Spleen (tissue), 11 donors: ENCODE measurements around the gene PTPRM. TPM values are rescaled to one million over a fixed set of nuclear protein-coding genes. Genes with fewer than 3 reads are reported as not detected.

Source experiments
- DNase-seq: peaks from one replicate; pipeline ENCODE4 v3.0.0-alpha.2; 2020
- H3K27ac ChIP-seq, 8 donors: fragments of 200-600 bp; sonication (generic) in 7 of 8; 1 replicate in 4 of 8; 2 replicates in 4 of 8; pipeline versions ENCODE4 v1.5.0 to v1.8.0; 2016 to 2021; ENCODE audit warnings: inconsistent platforms in 4 of 8, mild to moderate bottlenecking in 4 of 8, moderate library complexity in 1 of 8
- H3K27me3 ChIP-seq, 7 donors: fragments of 200-600 bp; sonication (generic) in 6 of 7; replicated peaks in 1 of 7; 1 replicate in 4 of 7; 2 replicates in 3 of 7; pipeline versions ENCODE4 v1.5.0 to v1.8.0; 2016 to 2021; ENCODE audit warnings: inconsistent platforms in 3 of 7, mild to moderate bottlenecking in 1 of 7
- H3K36me3 ChIP-seq, 6 donors: fragments of 200-600 bp; sonication (generic) in 5 of 6; 1 replicate in 4 of 6; 2 replicates in 2 of 6; pipeline versions ENCODE4 v1.5.0 to v1.8.0; 2016 to 2021; ENCODE audit warnings: inconsistent platforms in 2 of 6
- H3K4me1 ChIP-seq, 6 donors: fragments of 200-600 bp; sonication (generic) in 5 of 6; 1 replicate in 3 of 6; 2 replicates in 3 of 6; pipeline versions ENCODE4 v1.5.0 to v1.8.0; 2016 to 2021; ENCODE audit warnings: inconsistent platforms in 3 of 6
- H3K4me3 ChIP-seq, 8 donors: fragments of 200-600 bp; sonication (generic) in 7 of 8; 1 replicate in 4 of 8; 2 replicates in 4 of 8; pipeline versions ENCODE4 v1.5.0 to v1.8.0; 2016 to 2021; ENCODE audit warnings: inconsistent platforms in 4 of 8, mild to moderate bottlenecking in 4 of 8, moderate library complexity in 2 of 8
- H3K9me3 ChIP-seq, 8 donors: fragments of 200-600 bp; sonication (generic) in 7 of 8; 1 replicate in 4 of 8; 2 replicates in 4 of 8; pipeline versions ENCODE4 v1.5.0 to v1.8.0; 2016 to 2021; ENCODE audit warnings: inconsistent platforms in 4 of 8
- POLR2A ChIP-seq, 3 donors: fragments of 450-650 bp; IDR thresholded peaks; one replicate each; pipeline ENCODE4 v1.5.1; 2017; ENCODE audit warnings: antibody characterized with exemption in 3 of 3, mild to moderate bottlenecking in 1 of 3
- POLR2AphosphoS5 ChIP-seq, 3 donors: sonication (generic); formaldehyde crosslinking; IDR thresholded peaks; one replicate each; pipeline ENCODE4 v1.5.1; 2017; ENCODE audit warnings: antibody characterized with exemption in 3 of 3
- WGBS, 5 donors: extraction: QIAGEN DNeasy Blood & Tissue Kit in 3 of 5; methylation state at CpG; one replicate each; pipeline versions ENCODE4 v1.1.5 to v1.1.7; 2013 to 2018; 5-methylcytosine and 5-hydroxymethylcytosine counted together
- intact Hi-C: fragments of 100-400 bp; cut with DNase I; formaldehyde crosslinking; loops from one replicate; pipeline ENCODE4 v1.15.0; 2023; ENCODE audit warnings: low total_unique reads
- polyA plus RNA-seq, 3 donors: library from polyadenylated mRNA; stranded (reverse); fragments of 200-250 nt; gene quantifications; one replicate each; pipeline ENCODE4 v1.2.1, GENCODE V29; 2013
- total RNA-seq, 7 donors: library from RNA; depleted of rRNA in 3 of 7; stranded (reverse); fragments of >200 nt in 3 of 7; fragmentation: NEBNext Ultra II Directional in 4 of 7; extraction: Animal tissue kit (Norgen Biotek cat#: 25700) in 4 of 7; gene quantifications; one replicate each; pipeline versions ENCODE4 v1.1.0 to v1.2.1, GENCODE V29; 2016 to 2021
- TF ChIP-seq, protein P1 (sequence below), 11 experiments: fragments of 200-600 bp in 7 of 11; fragments of 450-650 bp in 4 of 11; sonication (generic) in 4 of 11; IDR thresholded peaks in 8 of 11; conservative IDR thresholded peaks in 3 of 11; 1 replicate in 7 of 11; 2 replicates in 4 of 11; pipeline versions ENCODE4 v1.4.0 to v1.8.0; 2016 to 2021; ENCODE audit warnings: antibody characterized with exemption in 11 of 11, inconsistent platforms in 4 of 11, mild to moderate bottlenecking in 1 of 11
- donor health status: healthy with polysubstance abuse.
- donor health status: DM: no; HTN: no; CAD: no; lungs with moderate emphysema.
- donor health status: DM: no; HTN: no; CAD: no.
- donor health status: Bipolar disorder and iron deficiency.
- donor health status: healthy.
- donor health status: DM: no; HTN: no; CAD: no.
- donor health status: DM: yes; HTN: yes; CAD: no.

Gene PTPRM
- total and polyA plus RNA-seq, 10 donors = 23.5 to 97.8 (median 62.8) TPM

DNA sequence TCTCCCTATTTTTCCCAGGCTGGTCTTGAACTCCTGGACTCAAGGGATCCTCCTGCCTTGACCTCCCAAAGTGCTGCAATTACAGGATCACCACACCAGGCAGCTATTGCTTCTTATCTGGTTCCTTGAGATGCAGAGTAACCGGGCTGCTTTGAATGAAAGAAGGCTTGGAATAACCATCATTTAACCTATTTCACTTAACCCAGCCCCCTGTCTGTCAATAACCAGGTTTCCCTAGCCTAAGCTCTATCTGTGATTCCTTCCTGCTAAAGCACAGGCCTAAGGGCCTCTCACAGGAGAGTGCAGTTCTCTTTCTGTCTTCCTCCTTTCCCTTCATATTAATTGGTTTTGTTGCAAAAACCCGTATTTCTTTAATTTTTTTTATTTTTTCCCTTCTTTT, 648.6 kb downstream of the PTPRM start:
- 82 to 95% (median 92%) methylated on average over 2 of the region's 2 CpGs for WGBS, 5 donors
- Histone ChIP-seq H3K27ac (no peak overlapping the region), H3K4me3 (no peak overlapping the region), H3K27me3 (no peaks in the 10 kb centered on the region), H3K9me3 (no peaks in the 10 kb centered on the region), H3K36me3 (no peaks in the 10 kb centered on the region), H3K4me1 (peaks cover 0 to 3% (median 0%) of the 10 kb centered on the region in 6 donors)
- TF ChIP-seq POLR2A (IDR thresholded peaks at IDR 0.05) = no peak
- TF ChIP-seq, protein P1, sequence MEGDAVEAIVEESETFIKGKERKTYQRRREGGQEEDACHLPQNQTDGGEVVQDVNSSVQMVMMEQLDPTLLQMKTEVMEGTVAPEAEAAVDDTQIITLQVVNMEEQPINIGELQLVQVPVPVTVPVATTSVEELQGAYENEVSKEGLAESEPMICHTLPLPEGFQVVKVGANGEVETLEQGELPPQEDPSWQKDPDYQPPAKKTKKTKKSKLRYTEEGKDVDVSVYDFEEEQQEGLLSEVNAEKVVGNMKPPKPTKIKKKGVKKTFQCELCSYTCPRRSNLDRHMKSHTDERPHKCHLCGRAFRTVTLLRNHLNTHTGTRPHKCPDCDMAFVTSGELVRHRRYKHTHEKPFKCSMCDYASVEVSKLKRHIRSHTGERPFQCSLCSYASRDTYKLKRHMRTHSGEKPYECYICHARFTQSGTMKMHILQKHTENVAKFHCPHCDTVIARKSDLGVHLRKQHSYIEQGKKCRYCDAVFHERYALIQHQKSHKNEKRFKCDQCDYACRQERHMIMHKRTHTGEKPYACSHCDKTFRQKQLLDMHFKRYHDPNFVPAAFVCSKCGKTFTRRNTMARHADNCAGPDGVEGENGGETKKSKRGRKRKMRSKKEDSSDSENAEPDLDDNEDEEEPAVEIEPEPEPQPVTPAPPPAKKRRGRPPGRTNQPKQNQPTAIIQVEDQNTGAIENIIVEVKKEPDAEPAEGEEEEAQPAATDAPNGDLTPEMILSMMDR (IDR thresholded peaks at IDR 0.05 in 8 of 11, conservative IDR thresholded peaks at IDR 0.05 in 3 of 11) = no peak
- TF ChIP-seq POLR2AphosphoS5 (IDR thresholded peaks at IDR 0.05) = no peak
- no peak for DNase-seq
- intact Hi-C loops = no loop called here

DNA sequence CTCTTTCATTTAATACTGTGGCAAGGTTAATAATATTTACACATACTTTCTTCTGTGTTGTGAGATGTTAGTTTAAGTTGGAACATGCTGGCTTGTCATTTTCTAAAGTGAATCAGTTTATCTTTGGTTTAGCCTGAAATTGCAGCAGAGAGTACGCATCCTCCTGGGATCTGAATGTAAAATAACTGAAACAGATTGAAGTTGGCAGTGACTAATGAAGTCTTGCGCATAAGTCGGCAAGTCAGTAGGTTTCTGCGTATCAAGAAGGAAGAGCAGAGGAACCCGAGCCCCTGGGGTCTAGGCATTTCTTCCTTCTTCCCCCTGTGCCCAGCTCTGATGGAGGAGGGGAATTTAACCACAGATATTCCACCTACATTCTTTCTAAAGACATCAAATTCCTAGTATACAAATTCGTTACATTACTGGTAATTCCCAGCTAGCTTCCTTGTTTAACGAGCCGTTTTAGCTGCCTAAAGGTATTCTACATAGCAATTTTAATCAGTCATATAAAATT, 650.0 kb downstream of the PTPRM start:
- intact Hi-C loops = no loop called here
- Histone ChIP-seq H3K36me3 (no peaks in the 10 kb centered on the region), H3K4me1 (peaks cover 0 to 3% (median 0%) of the 10 kb centered on the region in 6 donors), H3K27ac (no peak overlapping the region), H3K4me3 (no peak overlapping the region), H3K27me3 (no peaks in the 10 kb centered on the region), H3K9me3 (no peaks in the 10 kb centered on the region)
- TF ChIP-seq, protein P1 (IDR thresholded peaks at IDR 0.05 in 8 of 11, conservative IDR thresholded peaks at IDR 0.05 in 3 of 11) = no peak
- TF ChIP-seq POLR2A (IDR thresholded peaks at IDR 0.05) (no peak), POLR2AphosphoS5 (IDR thresholded peaks at IDR 0.05) (no peak)
- no peak for DNase-seq
- WGBS, 5 donors = 87 to 94% (median 88%) methylated on average over 8 of the region's 8 CpGs

DNA sequence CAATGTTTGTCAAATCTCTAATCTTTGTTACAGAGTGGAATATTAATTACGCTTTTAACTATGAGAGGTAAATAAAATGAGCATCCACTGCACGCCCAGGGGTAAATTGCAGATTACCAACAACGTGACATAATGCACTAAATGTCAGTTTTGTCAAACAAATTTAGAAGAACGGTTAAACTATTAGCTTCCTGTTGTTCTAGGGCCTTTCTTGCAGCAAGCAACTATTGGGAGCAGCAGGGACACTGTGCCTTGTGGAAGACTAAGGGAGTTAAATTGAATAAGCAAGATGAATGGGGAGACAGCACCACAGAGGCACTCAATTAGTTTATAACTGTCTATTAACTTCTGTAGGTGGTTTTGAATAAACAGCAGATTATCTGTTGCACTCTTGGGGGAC, 651.1 kb downstream of the PTPRM start:
- intact Hi-C loops = no loop called here
- 84 to 90% (median 86%) methylated on average over 4 of the region's 4 CpGs for WGBS, 5 donors
- Histone ChIP-seq H3K4me1 (peaks cover 0 to 3% (median 0%) of the 10 kb centered on the region in 6 donors), H3K27ac (no peak overlapping the region), H3K36me3 (no peaks in the 10 kb centered on the region), H3K4me3 (no peak overlapping the region), H3K27me3 (no peaks in the 10 kb centered on the region), H3K9me3 (no peaks in the 10 kb centered on the region)
- DNase-seq = no peak
- TF ChIP-seq POLR2A (IDR thresholded peaks at IDR 0.05) (no peak), POLR2AphosphoS5 (IDR thresholded peaks at IDR 0.05) (no peak)
- TF ChIP-seq, protein P1 (IDR thresholded peaks at IDR 0.05 in 8 of 11, conservative IDR thresholded peaks at IDR 0.05 in 3 of 11) = no peak

DNA sequence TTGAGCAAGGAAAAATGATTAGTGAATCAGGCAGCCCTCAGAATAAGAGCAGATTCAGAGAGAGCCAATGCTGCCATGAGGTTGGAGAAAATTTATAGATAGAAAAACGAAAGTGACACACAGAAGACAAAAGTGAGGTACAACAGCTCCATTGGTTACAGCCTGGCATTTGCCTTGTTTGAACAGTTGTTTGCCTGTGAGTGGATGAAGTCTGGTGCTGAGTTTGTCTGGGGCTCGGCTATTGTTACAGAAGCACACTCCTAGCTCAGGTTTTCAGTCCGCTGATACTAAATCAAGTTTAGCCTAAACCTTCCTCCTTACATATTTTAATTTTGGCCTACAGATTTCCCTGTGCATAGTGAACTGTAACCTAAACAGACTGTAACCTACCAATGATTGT, 654.3 kb downstream of the PTPRM start:
- Histone ChIP-seq H3K9me3 (peaks cover 0 to 16% (median 8%) of the 10 kb centered on the region in 8 donors), H3K27me3 (no peaks in the 10 kb centered on the region), H3K4me3 (no peak overlapping the region), H3K4me1 (peaks cover 0 to 3% (median 0%) of the 10 kb centered on the region in 6 donors), H3K27ac (no peak overlapping the region), H3K36me3 (no peaks in the 10 kb centered on the region)
- 80 to 89% (median 85%) methylated on average over 3 of the region's 3 CpGs for WGBS, 5 donors
- intact Hi-C loops = no loop called here
- no peak for DNase-seq
- TF ChIP-seq, protein P1 (IDR thresholded peaks at IDR 0.05 in 8 of 11, conservative IDR thresholded peaks at IDR 0.05 in 3 of 11) = no peak
- no peak for TF ChIP-seq POLR2A (IDR thresholded peaks at IDR 0.05)
- no peak for TF ChIP-seq POLR2AphosphoS5 (IDR thresholded peaks at IDR 0.05)
